Activated CD8-positive, alpha-beta memory T cell treated with anti-CD3 and anti-CD28 coated beads for 1 hour (primary cell): ENCODE measurements around the gene SEPTIN8.

ENCODE experiments used
- DNase-seq, 2 donors: peaks; one replicate each; pipeline ENCODE4 v3.0.0-alpha.2; 2020; ENCODE audit warnings: low read depth in 1 of 2; ENCODE audit errors: extremely low read depth in 1 of 2

SEPTIN8 gene

GRCh38 chr5:132714456-132715307, 62.4 kb downstream of the SEPTIN8 start:
- DNase-seq, result no peak

GRCh38 chr5:132708645-132709044, 68.4 kb downstream of the SEPTIN8 start:
- DNase-seq, result no peak

- no peak for DNase-seq
Measured at GRCh38 chr5:132704875-132705274, 72.2 kb downstream of the SEPTIN8 start.
